A549 (cell line): ENCODE data around the gene GAS5. TPM values are rescaled to one million over a fixed set of nuclear protein-coding genes. Genes with fewer than 3 reads are reported as not detected.

ENCODE experiments used
- ATAC-seq, 2 experiments: fragments of 200-7000 bp in 1 of 2; fragments of >200 bp in 1 of 2; cut with Nextera tagmentation in 1 of 2; cut with Tn5 transposase in 1 of 2; 3 replicates each; pipeline versions ENCODE4 v1.8.0 to v1.9.1; 2018 to 2020; ENCODE audit warnings: mild to moderate bottlenecking in 1 of 2, moderate library complexity in 1 of 2
- CTCF ChIA-PET: fragments of 300-600 bp; sonication (Branson Sonifier 250); formaldehyde crosslinking; extraction: SDS; loops from one replicate; lab custom pipeline; 2021; ENCODE audit warnings: antibody characterized with exemption, inconsistent platforms; lab: Yijun Ruan, JAX
- POLR2A ChIA-PET: fragments of 350-600 bp; formaldehyde crosslinking; extraction: SDS; loops from one replicate; lab custom pipeline; 2021; ENCODE audit warnings: antibody characterized with exemption, inconsistent platforms; lab: Yijun Ruan, JAX
- DNase-seq, 2 experiments: peaks; one replicate each; pipeline versions ENCODE4 v3.0.0 to v3.0.0-alpha.2; 2011 to 2016; ENCODE audit warnings: low read depth in 1 of 2, low spot score in 1 of 2
- FAIRE-seq: peaks from 2 replicates; lab custom pipeline; 2011; peaks lifted over from hg19 to GRCh38; lab: Jason Lieb, UNC
- H3K27ac ChIP-seq, 2 experiments: fragments of >200 bp; sonication (Bioruptor Twin); formaldehyde crosslinking; 3 replicates each; pipeline ENCODE4 v1.5.1; 2016 to 2017
- H3K4me1 ChIP-seq: fragments of >200 bp; sonication (Bioruptor Twin); formaldehyde crosslinking; 3 replicates; pipeline ENCODE4 v1.6.1; 2016
- H3K4me2 ChIP-seq: fragments of >200 bp; sonication (Bioruptor Twin); formaldehyde crosslinking; 3 replicates; pipeline ENCODE4 v1.6.1; 2016
- H3K4me3 ChIP-seq: fragments of >200 bp; sonication (Bioruptor Twin); formaldehyde crosslinking; 3 replicates; pipeline ENCODE4 v1.5.1; 2016
- H3K9me3 ChIP-seq: fragments of >200 bp; sonication (Bioruptor Twin); formaldehyde crosslinking; 3 replicates; pipeline ENCODE4 v1.6.1; 2016
- ATOH8 ChIP-seq: fragments of 250-450 bp; sonication (Bioruptor Pico); IDR thresholded peaks from 2 replicates; pipeline ENCODE4 v1.5.0; 2020; ENCODE audit warnings: low read depth, mild to moderate bottlenecking, moderate library complexity
- BCL3 ChIP-seq: fragments of >200 bp; sonication (Bioruptor Twin); formaldehyde crosslinking; IDR thresholded peaks from 3 replicates; pipeline ENCODE4 v1.6.1; 2016
- CEBPB ChIP-seq, 2 experiments: fragments of >200 bp in 1 of 2; sonication (Bioruptor Twin) in 1 of 2; formaldehyde crosslinking in 1 of 2; IDR thresholded peaks; 2 replicates each; pipeline ENCODE4 v1.6.1; 2012 to 2016
- CHD2 ChIP-seq: fragments of 150-350 bp; IDR thresholded peaks from 2 replicates; pipeline ENCODE4 v1.6.1; 2014; ENCODE audit warnings: low read length; ENCODE audit not compliant: partially characterized antibody
- EHF ChIP-seq: fragments of 250-450 bp; sonication (Bioruptor Pico); IDR thresholded peaks from 2 replicates; pipeline ENCODE4 v1.5.0; 2020; ENCODE audit warnings: mild to moderate bottlenecking
- ELK1 ChIP-seq: fragments of 150-350 bp; IDR thresholded peaks from 2 replicates; pipeline ENCODE4 v1.6.1; 2014; ENCODE audit warnings: low read depth, mild to moderate bottlenecking, low read length
- EP300 ChIP-seq, 2 experiments: fragments of >200 bp; sonication (Bioruptor Twin); formaldehyde crosslinking; IDR thresholded peaks; 2 replicates in 1 of 2; 3 replicates in 1 of 2; pipeline ENCODE4 v1.6.1; 2016 to 2017
- ESRRA ChIP-seq: fragments of 150-350 bp; IDR thresholded peaks from 2 replicates; pipeline ENCODE4 v1.6.1; 2014; ENCODE audit warnings: mild to moderate bottlenecking, low read length, borderline replicate concordance
- FOSL2 ChIP-seq, 2 experiments: fragments of 450-650 bp in 1 of 2; fragments of >200 bp in 1 of 2; sonication (Bioruptor Twin) in 1 of 2; formaldehyde crosslinking; IDR thresholded peaks; 2 replicates each; pipeline versions ENCODE4 v1.5.0 to v1.6.1; 2016 to 2020; ENCODE audit warnings: mild to moderate bottlenecking in 1 of 2, moderate library complexity in 1 of 2
- HDAC2 ChIP-seq: fragments of 200-600 bp; sonication (generic); IDR thresholded peaks from 2 replicates; pipeline ENCODE4 v1.6.1; 2016
- HMGXB4 ChIP-seq: fragments of 250-450 bp; sonication (Bioruptor Pico); IDR thresholded peaks from 2 replicates; pipeline ENCODE4 v1.5.0; 2021; ENCODE audit warnings: mild to moderate bottlenecking, moderate library complexity, borderline replicate concordance
- JUN ChIP-seq, 2 experiments: fragments of >200 bp; sonication (Bioruptor Twin); formaldehyde crosslinking; IDR thresholded peaks; 2 replicates in 1 of 2; 3 replicates in 1 of 2; pipeline ENCODE4 v1.6.1; 2016 to 2017
- JUNB ChIP-seq: fragments of >200 bp; sonication (Bioruptor Twin); formaldehyde crosslinking; IDR thresholded peaks from 2 replicates; pipeline ENCODE4 v1.6.1; 2016
- KDM5A ChIP-seq: fragments of 200-600 bp; sonication (generic); IDR thresholded peaks from 2 replicates; pipeline ENCODE4 v1.6.1; 2016; ENCODE audit warnings: antibody characterized with exemption, mild to moderate bottlenecking
- MAX ChIP-seq: IDR thresholded peaks from 2 replicates; pipeline ENCODE4 v1.6.1; 2012
- MYC ChIP-seq: IDR thresholded peaks from 2 replicates; pipeline ENCODE4 v1.6.1; 2012; ENCODE audit warnings: mild to moderate bottlenecking, inconsistent platforms, low read length, improper control_type of control experiment, borderline replicate concordance
- NFE2L2 ChIP-seq: fragments of 150-350 bp; conservative IDR thresholded peaks from 2 replicates; pipeline ENCODE4 v1.6.1; 2014; ENCODE audit warnings: low read length
- PBX3 ChIP-seq: IDR thresholded peaks from 2 replicates; pipeline ENCODE4 v1.6.1; 2012
- POLR2AphosphoS2 ChIP-seq: conservative IDR thresholded peaks from 2 replicates; pipeline ENCODE4 v1.6.1; 2012; ENCODE audit warnings: low read length, improper control_type of control experiment, inconsistent platforms
- TFCP2L1 ChIP-seq: fragments of 250-450 bp; sonication (Bioruptor Pico); IDR thresholded peaks from 2 replicates; pipeline ENCODE4 v1.5.0; 2021; ENCODE audit warnings: mild to moderate bottlenecking
- WGBS: methylation state at CpG from one replicate; pipeline ENCODE4 v1.1.6; 2017; ENCODE audit errors: missing lambda C conversion rate; 5-methylcytosine and 5-hydroxymethylcytosine counted together
- polyA plus RNA-seq, 4 experiments: library from polyadenylated mRNA; depleted of rRNA in 3 of 4; stranded (reverse); fragments of >200 nt; fragmentation: RNase III in 1 of 4; extraction: RNeasy Plus Mini Kit Qiagen cat#74134 plus additional on column Dnase treatment in 1 of 4; gene quantifications; 2 replicates in 3 of 4; 3 replicates in 1 of 4; pipeline ENCODE4 v1.2.3, GENCODE V29; 2011 to 2017

The GAS5 gene
- polyA plus RNA-seq, 2 of the 4 experiments (the other 2 are of a cell fraction), result 376 to 1,735 TPM

GRCh38 chr1:173863224-173864161 lies 4.3 kb downstream of the GAS5 start (continued):
- TF ChIP-seq ELK1 (no peak), FOSL2 (IDR thresholded peaks at IDR 0.05) (no peak), FOSL2 (CRISPR knock-in tag; IDR thresholded peaks at IDR 0.05) (no peak), NFE2L2 (no peak), MAX (no peak), KDM5A (no peak), HMGXB4 (CRISPR knock-in tag) (peak; percentile 61; the same call in 1 of the 2 replicates), POLR2AphosphoS2 (peak; percentile 93), ATOH8 (CRISPR knock-in tag) (0 out of 2 replicates have a peak, but pooled peaks have one; percentile 27), EHF (0 out of 2 replicates have a peak, but pooled peaks have one; percentile 51), MYC (no peak), BCL3 (peak; percentile 7; the same call in 1 of the 3 replicates), CHD2 (no peak), ESRRA (no peak), EP300 (IDR thresholded peaks at IDR 0.05) (no peak)

GRCh38 chr1:173862769-173863223 lies 5.0 kb downstream of the GAS5 start:
- ATAC-seq, result peak in 1 of 2 experiments; percentile 7; a peak in 1 of 6 replicates
- H3K4me1 ChIP-seq, result peaks cover 24% of the 10 kb centered on the region
- no peak for DNase-seq
- FAIRE-seq, result no peak
- WGBS, result 63% methylated on average over 8 of the region's 8 CpGs
- H3K4me2 ChIP-seq, result 0 out of 3 replicates have a peak overlapping the region, but pooled peaks have one; percentile 78
- no peaks in the 10 kb centered on the region for H3K9me3 ChIP-seq
- no peak overlapping the region for H3K4me3 ChIP-seq
- peak overlapping the region in 1 of 2 experiments; percentile 43; a peak in 3 of 6 replicates for H3K27ac ChIP-seq
- TF ChIP-seq CEBPB (IDR thresholded peaks at IDR 0.05) (0 out of 4 replicates have a peak, but pooled peaks of 1 of the 2 experiments have one; percentile 18), JUN (IDR thresholded peaks at IDR 0.05) (peak; percentile 37 to 64; a peak in 4 of 5 replicates), PBX3 (0 out of 2 replicates have a peak, but pooled peaks have one; percentile 7), TFCP2L1 (CRISPR knock-in tag) (no peak), JUNB (0 out of 2 replicates have a peak, but pooled peaks have one; percentile 11), HDAC2 (no peak)
- ChIA-PET CTCF (interaction anchor here (0.9 to 1.4 kb wide), 2 partner anchors 355 to 433 kb away, joined by 3 to 5 read pairs; no protein-coding TSS in a partner anchor), POLR2A (no interaction called here)
